RWPE2 (cell line): ENCODE measurements around the gene STT3B.

ENCODE experiments used
- ATAC-seq: fragments of 200-7000 bp; cut with Tn5 transposase; 3 replicates; pipeline ENCODE4 v1.9.1; 2021; ENCODE audit warnings: low read depth
- DNase-seq: peaks from one replicate; pipeline ENCODE4 v3.0.0-alpha.2; 2020; ENCODE audit warnings: low spot score
- H3K27ac ChIP-seq: fragments of 450-650 bp; 2 replicates; pipeline ENCODE4 v1.5.1; 2017; ENCODE audit warnings: mild to moderate bottlenecking; ENCODE audit not compliant: poor library complexity, severe bottlenecking
- H3K27me3 ChIP-seq: fragments of 250-450 bp; sonication (Bioruptor Pico); 2 replicates; pipeline ENCODE4 v1.5.1; 2021; ENCODE audit warnings: mild to moderate bottlenecking, moderate library complexity; ENCODE audit not compliant: insufficient read depth, poor library complexity, severe bottlenecking
- H3K36me3 ChIP-seq: fragments of 250-450 bp; sonication (Bioruptor Pico); 2 replicates; pipeline ENCODE4 v1.5.1; 2020; ENCODE audit warnings: low read depth, mild to moderate bottlenecking, moderate library complexity
- H3K4me1 ChIP-seq: fragments of 250-450 bp; sonication (Bioruptor Pico); 2 replicates; pipeline ENCODE4 v1.5.1; 2021; ENCODE audit warnings: mild to moderate bottlenecking, moderate library complexity; ENCODE audit not compliant: insufficient read depth, poor library complexity, severe bottlenecking
- H3K4me3 ChIP-seq: fragments of 250-450 bp; sonication (Bioruptor Pico); 2 replicates; pipeline ENCODE4 v1.5.1; 2021; ENCODE audit warnings: mild to moderate bottlenecking, moderate library complexity; ENCODE audit not compliant: severe bottlenecking
- H3K9me3 ChIP-seq: fragments of 250-450 bp; sonication (Bioruptor Pico); 2 replicates; pipeline ENCODE4 v1.5.1; 2021; ENCODE audit warnings: mild to moderate bottlenecking, moderate library complexity; ENCODE audit not compliant: severe bottlenecking
- CTCF ChIP-seq: fragments of 450-650 bp; IDR thresholded peaks from one replicate; pipeline ENCODE4 v1.5.1; 2017; ENCODE audit warnings: mild to moderate bottlenecking, moderate library complexity; ENCODE audit not compliant: poor library complexity, severe bottlenecking

The STT3B gene

GRCh38 chr3:31615071-31615875, 82.5 kb downstream of the STT3B start:
- no peaks in the 10 kb centered on the region for H3K27me3 ChIP-seq
- H3K4me1 ChIP-seq = peaks cover 20% of the 10 kb centered on the region
- ATAC-seq (no peak), DNase-seq (no peak)
- H3K9me3 ChIP-seq = no peaks in the 10 kb centered on the region
- H3K36me3 ChIP-seq = peaks cover 52% of the 10 kb centered on the region
- H3K4me3 ChIP-seq = no peak overlapping the region
- H3K27ac ChIP-seq = no peak overlapping the region
- TF ChIP-seq CTCF = no peak

GRCh38 chr3:31616711-31617110, 84.0 kb downstream of the STT3B start:
- Histone ChIP-seq H3K36me3 (peaks cover 64% of the 10 kb centered on the region), H3K27me3 (no peaks in the 10 kb centered on the region), H3K27ac (no peak overlapping the region), H3K9me3 (no peaks in the 10 kb centered on the region), H3K4me3 (no peak overlapping the region), H3K4me1 (peaks cover 20% of the 10 kb centered on the region)
- DNase-seq (no peak), ATAC-seq (no peak)
- no peak for TF ChIP-seq CTCF

GRCh38 chr3:31620656-31621055, 87.9 kb downstream of the STT3B start:
- H3K27ac ChIP-seq = no peak overlapping the region
- H3K36me3 ChIP-seq = peaks cover 92% of the 10 kb centered on the region
- ATAC-seq = 0 out of 3 replicates have a peak, but pooled peaks have one; percentile 35
- DNase-seq = no peak
- no peaks in the 10 kb centered on the region for H3K27me3 ChIP-seq
- H3K4me3 ChIP-seq = no peak overlapping the region
- peaks cover 2% of the 10 kb centered on the region for H3K4me1 ChIP-seq
- H3K9me3 ChIP-seq = no peaks in the 10 kb centered on the region
- TF ChIP-seq CTCF = no peak

- ATAC-seq (no peak), DNase-seq (no peak)
- Histone ChIP-seq H3K36me3 (peaks cover 96% of the 10 kb centered on the region), H3K4me3 (no peak overlapping the region), H3K27me3 (no peaks in the 10 kb centered on the region), H3K27ac (no peak overlapping the region), H3K4me1 (no peaks in the 10 kb centered on the region), H3K9me3 (no peaks in the 10 kb centered on the region)
- no peak for TF ChIP-seq CTCF
These were observed 88.6 kb downstream of the STT3B start for GRCh38 chr3:31621314-31621713.

- ATAC-seq = no peak
These were observed 90.0 kb downstream of the STT3B start for GRCh38 chr3:31622636-31623288.

More at GRCh38 chr3:31622636-31623288, 90.0 kb downstream of the STT3B start:
- Histone ChIP-seq H3K9me3 (no peaks in the 10 kb centered on the region), H3K27me3 (no peaks in the 10 kb centered on the region), H3K4me3 (no peak overlapping the region), H3K27ac (no peak overlapping the region), H3K36me3 (peaks cover 99% of the 10 kb centered on the region), H3K4me1 (no peaks in the 10 kb centered on the region)
- DNase-seq = no peak
- TF ChIP-seq CTCF = no peak
